Astrocyte (in vitro differentiated cells and primary cell): ENCODE results near the gene INO80B. TPM values are rescaled to one million over a fixed set of nuclear protein-coding genes. Genes with fewer than 3 reads are reported as not detected.
A peak's percentile ranks its signal among the peaks of the same experiment; 100 is the strongest.

Experiments
- DNase-seq: peaks from one replicate; pipeline ENCODE4 v3.0.0-alpha.2; 2010; ENCODE audit warnings: low read depth
- FAIRE-seq: peaks from 2 replicates; lab custom pipeline; 2011; peaks lifted over from hg19 to GRCh38; lab: Jason Lieb, UNC
- H2AFZ ChIP-seq: 2 replicates; pipeline ENCODE4 v1.6.0; 2012; ENCODE audit warnings: low read depth, low read length, inconsistent platforms
- H3K27ac ChIP-seq: 2 replicates; pipeline ENCODE4 v1.5.1; 2011; ENCODE audit warnings: low read depth, low read length, inconsistent platforms
- H3K27me3 ChIP-seq: 2 replicates; pipeline ENCODE4 v1.6.0; 2011; ENCODE audit warnings: low read length, inconsistent platforms; ENCODE audit not compliant: insufficient read depth
- H3K36me3 ChIP-seq: 2 replicates; pipeline ENCODE4 v1.5.1; 2011; ENCODE audit warnings: low read length, inconsistent platforms; ENCODE audit not compliant: insufficient read depth
- H3K4me1 ChIP-seq: 2 replicates; pipeline ENCODE4 v1.5.1; 2011; ENCODE audit warnings: low read length, inconsistent platforms; ENCODE audit not compliant: insufficient read depth
- H3K4me2 ChIP-seq: 2 replicates; pipeline ENCODE4 v1.6.0; 2012; ENCODE audit warnings: low read length, inconsistent platforms
- H3K4me3 ChIP-seq: 2 replicates; pipeline ENCODE4 v1.5.1; 2011; ENCODE audit warnings: low read depth, mild to moderate bottlenecking, low read length, inconsistent platforms; ENCODE audit not compliant: insufficient read depth
- H3K79me2 ChIP-seq: 2 replicates; pipeline ENCODE4 v1.6.0; 2012; ENCODE audit warnings: mild to moderate bottlenecking, low read length, inconsistent platforms; ENCODE audit not compliant: insufficient read depth
- H3K9ac ChIP-seq: 2 replicates; pipeline ENCODE4 v1.6.0; 2012; ENCODE audit warnings: mild to moderate bottlenecking, low read length, inconsistent platforms
- H3K9me3 ChIP-seq: 2 replicates; pipeline ENCODE4 v1.5.1; 2012; ENCODE audit warnings: low read depth, mild to moderate bottlenecking, low read length, inconsistent platforms; ENCODE audit not compliant: insufficient read depth
- H4K20me1 ChIP-seq: 2 replicates; pipeline ENCODE4 v1.6.0; 2012; ENCODE audit warnings: low read length, inconsistent platforms; ENCODE audit not compliant: insufficient read depth
- H3K27ac Mint-ChIP-seq: one replicate; pipeline ENCODE4 v1.8.0; 2021; ENCODE audit warnings: mild to moderate bottlenecking, mixed read lengths; ENCODE audit not compliant: unreplicated experiment
- H3K27me3 Mint-ChIP-seq: one replicate; pipeline ENCODE4 v1.8.0; 2021; ENCODE audit warnings: low read depth, mixed read lengths; ENCODE audit not compliant: unreplicated experiment
- H3K36me3 Mint-ChIP-seq: one replicate; pipeline ENCODE4 v1.8.0; 2021; ENCODE audit warnings: low read depth, mixed read lengths; ENCODE audit not compliant: unreplicated experiment
- H3K4me1 Mint-ChIP-seq: one replicate; pipeline ENCODE4 v1.8.0; 2021; ENCODE audit warnings: low read depth, mixed read lengths; ENCODE audit not compliant: unreplicated experiment
- H3K4me3 Mint-ChIP-seq: one replicate; pipeline ENCODE4 v1.8.0; 2021; ENCODE audit warnings: mild to moderate bottlenecking, moderate library complexity, mixed read lengths; ENCODE audit not compliant: unreplicated experiment
- H3K9me3 Mint-ChIP-seq: one replicate; pipeline ENCODE4 v1.8.0; 2021; ENCODE audit warnings: mild to moderate bottlenecking, mixed read lengths; ENCODE audit not compliant: unreplicated experiment
- EZH2 ChIP-seq: IDR thresholded peaks from 2 replicates; pipeline ENCODE4 v1.6.1; 2012; ENCODE audit warnings: mild to moderate bottlenecking, low read length, inconsistent platforms; ENCODE audit not compliant: insufficient read depth
- total RNA-seq: library from RNA; stranded (reverse); gene quantifications from 2 replicates; pipeline ENCODE4 v1.2.1, GENCODE V29; 2021
- TF ChIP-seq, protein P1 (sequence below): IDR thresholded peaks from 2 replicates; pipeline ENCODE4 v1.5.1; 2011; ENCODE audit warnings: low read depth, mild to moderate bottlenecking, inconsistent platforms, low read length, moderate library complexity; ENCODE audit not compliant: insufficient read depth

The INO80B gene
- total RNA-seq, 1 donor from 2014 or later, result 19.2 TPM

- no peaks in the 10 kb centered on the region for H3K36me3 ChIP-seq
- H3K27ac Mint-ChIP-seq, result no peak overlapping the region
- H3K4me1 Mint-ChIP-seq, result peaks cover 24% of the 10 kb centered on the region
- no peak overlapping the region for H3K27ac ChIP-seq
- H3K79me2 ChIP-seq, result peaks cover 30% of the 10 kb centered on the region
- peak overlapping the region; percentile 22 for H3K9ac ChIP-seq
- H3K4me3 Mint-ChIP-seq, result no peak overlapping the region
- peaks cover 2% of the 10 kb centered on the region for H3K27me3 ChIP-seq
- peaks cover 41% of the 10 kb centered on the region for H4K20me1 ChIP-seq
- no peak for FAIRE-seq
- H3K4me2 ChIP-seq, result peak overlapping the region; percentile 52
- peak overlapping the region; percentile 15 for H2AFZ ChIP-seq
- no peaks in the 10 kb centered on the region for H3K9me3 ChIP-seq
- H3K36me3 Mint-ChIP-seq, result peaks cover 6% of the 10 kb centered on the region
- H3K4me3 ChIP-seq, result no peak overlapping the region
- TF ChIP-seq, protein P1, sequence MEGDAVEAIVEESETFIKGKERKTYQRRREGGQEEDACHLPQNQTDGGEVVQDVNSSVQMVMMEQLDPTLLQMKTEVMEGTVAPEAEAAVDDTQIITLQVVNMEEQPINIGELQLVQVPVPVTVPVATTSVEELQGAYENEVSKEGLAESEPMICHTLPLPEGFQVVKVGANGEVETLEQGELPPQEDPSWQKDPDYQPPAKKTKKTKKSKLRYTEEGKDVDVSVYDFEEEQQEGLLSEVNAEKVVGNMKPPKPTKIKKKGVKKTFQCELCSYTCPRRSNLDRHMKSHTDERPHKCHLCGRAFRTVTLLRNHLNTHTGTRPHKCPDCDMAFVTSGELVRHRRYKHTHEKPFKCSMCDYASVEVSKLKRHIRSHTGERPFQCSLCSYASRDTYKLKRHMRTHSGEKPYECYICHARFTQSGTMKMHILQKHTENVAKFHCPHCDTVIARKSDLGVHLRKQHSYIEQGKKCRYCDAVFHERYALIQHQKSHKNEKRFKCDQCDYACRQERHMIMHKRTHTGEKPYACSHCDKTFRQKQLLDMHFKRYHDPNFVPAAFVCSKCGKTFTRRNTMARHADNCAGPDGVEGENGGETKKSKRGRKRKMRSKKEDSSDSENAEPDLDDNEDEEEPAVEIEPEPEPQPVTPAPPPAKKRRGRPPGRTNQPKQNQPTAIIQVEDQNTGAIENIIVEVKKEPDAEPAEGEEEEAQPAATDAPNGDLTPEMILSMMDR, result no peak
- TF ChIP-seq EZH2, result no peak
- H3K9me3 Mint-ChIP-seq, result no peaks in the 10 kb centered on the region
- no peak for DNase-seq
- H3K4me1 ChIP-seq, result peaks cover 38% of the 10 kb centered on the region
- H3K27me3 Mint-ChIP-seq, result no peaks in the 10 kb centered on the region
These were observed 18.6 kb upstream of the INO80B start for GRCh38 chr2:74436111-74436805.

- Mint-ChIP-seq H3K4me1 (peaks cover 24% of the 10 kb centered on the region), H3K4me3 (no peak overlapping the region), H3K36me3 (peaks cover 6% of the 10 kb centered on the region), H3K9me3 (no peaks in the 10 kb centered on the region), H3K27me3 (no peaks in the 10 kb centered on the region), H3K27ac (no peak overlapping the region)
- no peak for FAIRE-seq
- no peaks in the 10 kb centered on the region for H3K36me3 ChIP-seq
- no peak overlapping the region for H3K27ac ChIP-seq
- H4K20me1 ChIP-seq, result peaks cover 38% of the 10 kb centered on the region
- peak overlapping the region; percentile 52 for H3K4me2 ChIP-seq
- H3K9ac ChIP-seq, result peak overlapping the region; percentile 22
- no peak overlapping the region for H2AFZ ChIP-seq
- TF ChIP-seq EZH2, result no peak
- TF ChIP-seq, protein P1, result no peak
- peaks cover 9% of the 10 kb centered on the region for H3K27me3 ChIP-seq
- no peak for DNase-seq
- H3K4me3 ChIP-seq, result no peak overlapping the region
- peaks cover 39% of the 10 kb centered on the region for H3K4me1 ChIP-seq
- H3K79me2 ChIP-seq, result peaks cover 30% of the 10 kb centered on the region
- no peaks in the 10 kb centered on the region for H3K9me3 ChIP-seq
These were observed 17.8 kb upstream of the INO80B start for GRCh38 chr2:74436848-74437695.
